Upper lobe of left lung (tissue), 4 donors: ENCODE results near the gene RHBDL1.

Source experiments
- CTCF ChIP-seq, 6 experiments: fragments of 450-650 bp in 4 of 6; fragments of 200-600 bp in 2 of 6; sonication (generic) in 2 of 6; IDR thresholded peaks; one replicate each; pipeline ENCODE4 v1.5.1; 2016 to 2019; ENCODE audit warnings: antibody characterized with exemption in 6 of 6
- EP300 ChIP-seq, 4 donors: sonication (generic); formaldehyde crosslinking; IDR thresholded peaks; one replicate each; pipeline ENCODE4 v1.5.1; 2017; ENCODE audit warnings: antibody characterized with exemption in 4 of 4, control low read depth in 2 of 4
- POLR2A ChIP-seq, 4 donors: fragments of 450-650 bp; IDR thresholded peaks; one replicate each; pipeline ENCODE4 v1.5.1; 2016 to 2017; ENCODE audit warnings: antibody characterized with exemption in 4 of 4, mild to moderate bottlenecking in 2 of 4
- POLR2AphosphoS5 ChIP-seq, 2 donors: sonication (generic); formaldehyde crosslinking; IDR thresholded peaks; one replicate each; pipeline ENCODE4 v1.5.1; 2017; ENCODE audit warnings: antibody characterized with exemption in 2 of 2

GRCh38 chr16:726188-726437 lies 50.6 kb downstream of the RHBDL1 start:
- TF ChIP-seq POLR2AphosphoS5 (IDR thresholded peaks at IDR 0.05) (no peak), CTCF (IDR thresholded peaks at IDR 0.05) (no peak), POLR2A (IDR thresholded peaks at IDR 0.05) (peak in 1 of 4 donors; percentile 5), EP300 (IDR thresholded peaks at IDR 0.05) (no peak)
